Ovary (tissue), 3 donors: ENCODE results near the gene MPND.
A peak's percentile ranks its signal among the peaks of the same experiment; 100 is the strongest.

Experiments
- CTCF ChIP-seq, 3 donors: fragments of 450-650 bp in 2 of 3; fragments of 200-600 bp in 1 of 3; IDR thresholded peaks; one replicate each; pipeline versions ENCODE4 v1.5.1 to v1.8.0; 2016 to 2022; ENCODE audit warnings: antibody characterized with exemption in 3 of 3, mild to moderate bottlenecking in 1 of 3
- POLR2A ChIP-seq: fragments of 450-650 bp; IDR thresholded peaks from one replicate; pipeline ENCODE4 v1.6.1; 2017; ENCODE audit warnings: antibody characterized with exemption, mild to moderate bottlenecking, moderate library complexity
- donor health status: DM: no; HTN: no; CAD: no.

GRCh38 chr19:4375164-4376027 lies 32.0 kb downstream of the MPND start:
- TF ChIP-seq CTCF (IDR thresholded peaks at IDR 0.05) (peak in 1 of 3 donors; percentile 33), POLR2A (no peak)
